ENCODE measurements around the gene DNAJC13. TPM values are rescaled to one million over a fixed set of nuclear protein-coding genes. Genes with fewer than 3 reads are reported as not detected.

The DNAJC13 gene
- total RNA-seq, 2 experiments from 2014 or later = 22.8 to 42.7 TPM

DNA sequence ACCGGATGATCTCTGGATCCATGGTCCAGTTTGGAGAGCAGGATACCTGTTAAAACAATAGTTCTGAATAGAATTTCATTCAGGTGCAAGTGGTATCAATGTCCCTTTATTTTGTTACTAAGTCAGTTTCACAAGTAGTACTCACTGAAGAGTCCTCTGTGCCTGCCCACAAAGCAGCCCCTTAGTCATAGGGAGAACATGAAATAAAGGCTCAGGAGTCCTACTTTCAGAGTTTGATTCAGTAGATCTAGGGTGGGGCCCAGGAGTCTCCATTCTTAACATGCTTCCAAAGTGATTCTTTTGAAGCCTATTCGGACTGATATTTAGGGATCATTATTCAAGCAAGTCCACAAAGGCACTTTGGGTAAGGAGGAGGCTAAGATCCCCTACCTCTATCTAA lies 100.0 kb downstream of the DNAJC13 start:
- DNase-seq (ENCODE audit: low spot score) = no peak
- Histone ChIP-seq H3K4me1 (ENCODE audit: insufficient read depth, low read length, poor library complexity, severe bottlenecking) (no peaks in the 10 kb centered on the region), H3K36me3 (ENCODE audit: insufficient read depth, low read length) (peaks cover 91% of the 10 kb centered on the region), H3K79me2 (ENCODE audit: insufficient read depth, low read depth, low read length) (no peaks in the 10 kb centered on the region), H3K4me2 (ENCODE audit: low read length) (no peak overlapping the region), H3K27ac (ENCODE audit: low read depth, low read length, poor library complexity, severe bottlenecking) (no peak overlapping the region), H3K9me2 (ENCODE audit: insufficient read depth, low read length) (no peaks in the 10 kb centered on the region), H3K9me3 (ENCODE audit: low read length) (no peaks in the 10 kb centered on the region), H2AFZ (ENCODE audit: low read length) (no peak overlapping the region), H3K4me3 (ENCODE audit: low read depth, low read length, poor library complexity, severe bottlenecking) (no peak overlapping the region), H4K20me1 (ENCODE audit: insufficient read depth, low read length) (no peaks in the 10 kb centered on the region)
- ChIA-PET POLR2A (no interaction called here), CTCF (ENCODE audit: unreplicated experiment) (no interaction called here)
- no peak for TF ChIP-seq EZH2phosphoT487 (IDR thresholded peaks at IDR 0.05; ENCODE audit: borderline replicate concordance, low read depth, low read length)
- no peak for TF ChIP-seq CTCF (conservative IDR thresholded peaks at IDR 0.05; ENCODE audit: low read length)
- intact Hi-C loops (cut with micrococcal nuclease; ENCODE audit: unreplicated experiment) = no loop called here
- no TSS peak for BruUV-seq (replicated peaks)

- no peaks in the 10 kb centered on the region for H3K9me3 ChIP-seq (ENCODE audit: low read length)
- H3K36me3 ChIP-seq (ENCODE audit: insufficient read depth, low read length) = peaks cover 91% of the 10 kb centered on the region
- H2AFZ ChIP-seq (ENCODE audit: low read length) = no peak overlapping the region
- no peak overlapping the region for H3K4me2 ChIP-seq (ENCODE audit: low read length)
- ChIA-PET CTCF (ENCODE audit: unreplicated experiment) (no interaction called here), POLR2A (interaction anchor here (1.1 kb wide), 1 partner anchor 9 kb away, joined by 3 read pairs; no protein-coding TSS in a partner anchor)
- BruUV-seq (replicated peaks) = no TSS peak
- TF ChIP-seq EZH2phosphoT487 (IDR thresholded peaks at IDR 0.05; ENCODE audit: borderline replicate concordance, low read depth, low read length) = no peak
- DNase-seq (ENCODE audit: low spot score) = no peak
- H3K27ac ChIP-seq (ENCODE audit: low read depth, low read length, poor library complexity, severe bottlenecking) = no peak overlapping the region
- H3K79me2 ChIP-seq (ENCODE audit: insufficient read depth, low read depth, low read length) = no peaks in the 10 kb centered on the region
- H4K20me1 ChIP-seq (ENCODE audit: insufficient read depth, low read length) = no peaks in the 10 kb centered on the region
- no peaks in the 10 kb centered on the region for H3K4me1 ChIP-seq (ENCODE audit: insufficient read depth, low read length, poor library complexity, severe bottlenecking)
- intact Hi-C loops (cut with micrococcal nuclease; ENCODE audit: unreplicated experiment) = no loop called here
- H3K4me3 ChIP-seq (ENCODE audit: low read depth, low read length, poor library complexity, severe bottlenecking) = no peak overlapping the region
- no peaks in the 10 kb centered on the region for H3K9me2 ChIP-seq (ENCODE audit: insufficient read depth, low read length)
Measured at GRCh38 chr3:132519914-132520313, 102.6 kb downstream of the DNAJC13 start.

DNA sequence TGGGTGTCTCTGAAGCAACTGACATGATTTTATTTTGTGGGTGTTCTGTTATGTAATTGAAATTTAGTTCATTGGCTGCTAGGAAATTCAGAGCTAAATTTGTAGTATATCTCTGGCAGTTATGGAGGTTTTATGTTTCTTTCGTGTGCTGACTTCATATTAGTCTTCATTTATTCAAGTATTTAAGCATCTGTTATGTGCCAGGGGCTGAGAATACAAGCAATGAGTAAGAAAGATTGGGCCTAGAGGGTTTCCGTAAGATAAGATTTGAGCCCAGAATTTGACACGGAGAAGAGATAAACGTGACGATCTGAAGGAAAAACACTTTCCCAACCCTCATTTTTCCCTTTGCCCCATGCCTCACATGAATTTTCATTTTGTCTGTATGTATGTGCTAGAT lies 104.6 kb downstream of the DNAJC13 start:
- POLR2A ChIA-PET = interaction anchor here (0.5 kb wide), 1 partner anchor 11 kb away, joined by 4 read pairs; no protein-coding TSS in a partner anchor

More for the DNA sequence above, 104.6 kb downstream of the DNAJC13 start:
- Histone ChIP-seq H4K20me1 (ENCODE audit: insufficient read depth, low read length) (no peaks in the 10 kb centered on the region), H2AFZ (ENCODE audit: low read length) (no peak overlapping the region), H3K27ac (ENCODE audit: low read depth, low read length, poor library complexity, severe bottlenecking) (no peak overlapping the region), H3K4me2 (ENCODE audit: low read length) (no peak overlapping the region), H3K9me3 (ENCODE audit: low read length) (no peaks in the 10 kb centered on the region), H3K4me1 (ENCODE audit: insufficient read depth, low read length, poor library complexity, severe bottlenecking) (no peaks in the 10 kb centered on the region), H3K79me2 (ENCODE audit: insufficient read depth, low read depth, low read length) (no peaks in the 10 kb centered on the region), H3K36me3 (ENCODE audit: insufficient read depth, low read length) (peaks cover 89% of the 10 kb centered on the region), H3K9me2 (ENCODE audit: insufficient read depth, low read length) (no peaks in the 10 kb centered on the region), H3K4me3 (ENCODE audit: low read depth, low read length, poor library complexity, severe bottlenecking) (no peak overlapping the region)
- BruUV-seq (replicated peaks) = no TSS peak
- TF ChIP-seq EZH2phosphoT487 (IDR thresholded peaks at IDR 0.05; ENCODE audit: borderline replicate concordance, low read depth, low read length) (no peak), CTCF (conservative IDR thresholded peaks at IDR 0.05; ENCODE audit: low read length) (no peak)
- CTCF ChIA-PET (ENCODE audit: unreplicated experiment) = no interaction called here
- DNase-seq (ENCODE audit: low spot score) = no peak
- intact Hi-C loops (cut with micrococcal nuclease; ENCODE audit: unreplicated experiment) = no loop called here

Measured in OCI-LY7 (cell line).